ENCODE results near the gene SLCO4A1.

SLCO4A1 gene

DNA sequence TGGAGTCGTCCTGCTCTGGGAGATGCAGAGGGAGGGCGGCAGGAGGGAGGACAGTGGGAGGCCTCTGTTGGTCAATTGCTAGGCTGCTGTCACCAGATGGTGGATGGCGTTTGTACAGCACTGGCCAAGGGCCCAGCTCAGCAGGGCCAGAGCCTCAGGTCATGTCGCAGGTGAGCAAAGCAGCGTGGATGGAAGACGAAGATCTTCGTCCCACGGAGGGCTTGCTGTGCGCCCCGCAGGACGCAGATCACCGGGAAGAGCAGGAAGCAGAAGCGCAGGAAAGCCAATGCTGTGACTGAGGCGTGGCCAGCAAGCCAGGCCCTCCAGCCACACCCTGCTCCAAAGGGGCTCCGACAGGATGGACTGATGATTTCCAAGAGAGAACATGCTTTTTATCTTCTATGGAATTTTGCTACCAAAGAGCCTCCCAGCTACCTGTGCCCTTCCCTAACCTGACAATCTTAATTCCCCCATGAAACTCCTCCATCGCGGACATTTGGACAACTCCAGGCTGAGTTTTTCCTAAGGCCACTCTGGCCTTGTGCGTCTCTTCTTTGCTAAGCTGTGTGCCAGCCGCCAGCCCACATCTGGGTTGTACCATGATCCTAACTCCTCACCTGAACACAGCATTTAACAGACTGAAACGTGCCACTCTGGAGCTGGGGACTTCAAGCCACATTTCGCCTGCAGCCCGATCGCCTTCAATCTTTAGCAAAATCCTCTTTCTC, 3.5 kb upstream of the SLCO4A1 start:
- DNase-seq (ENCODE audit: low spot score): no peak

DNA sequence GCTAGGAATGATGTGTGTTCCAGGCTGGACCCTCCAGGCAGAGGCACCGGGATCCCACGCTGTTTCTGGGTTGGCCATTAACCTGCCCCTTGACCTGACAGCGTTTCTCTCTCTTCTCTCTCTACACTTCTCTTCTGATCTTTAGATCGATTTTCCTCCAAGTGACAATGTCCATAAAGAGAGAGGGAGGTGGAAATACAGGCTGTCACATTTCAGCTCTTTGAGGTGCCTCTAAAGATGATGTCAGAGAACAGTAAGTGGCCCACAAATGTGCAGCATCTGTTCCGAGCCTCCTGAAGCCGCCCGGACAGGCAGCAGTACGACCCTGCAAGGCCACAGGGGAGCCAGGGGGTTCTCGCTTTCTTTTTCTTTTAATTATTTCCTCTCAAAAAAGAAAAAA, 2.5 kb upstream of the SLCO4A1 start:
- DNase-seq (ENCODE audit: low spot score): no peak

DNA sequence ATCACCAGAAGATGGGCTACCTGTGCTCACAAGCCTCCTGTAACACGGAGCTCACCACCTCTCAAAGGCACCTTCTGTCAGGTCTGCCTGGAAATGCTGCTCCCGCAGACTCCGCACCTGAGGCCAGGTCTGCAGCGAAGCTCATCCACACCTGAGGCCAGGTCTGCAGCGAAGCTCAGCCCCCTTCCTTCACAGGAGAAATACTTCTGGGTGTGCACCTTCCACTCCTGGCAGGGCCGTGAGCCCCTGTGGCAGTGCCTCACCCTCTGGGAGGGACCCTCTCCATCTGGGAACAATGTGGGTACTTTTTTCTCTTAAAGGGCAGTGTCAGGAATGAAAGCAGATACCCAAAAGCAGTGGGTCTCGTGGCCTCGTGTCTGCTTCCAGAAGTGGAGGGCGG, 1.4 kb upstream of the SLCO4A1 start:
- no peak for DNase-seq (ENCODE audit: low spot score)

DNA sequence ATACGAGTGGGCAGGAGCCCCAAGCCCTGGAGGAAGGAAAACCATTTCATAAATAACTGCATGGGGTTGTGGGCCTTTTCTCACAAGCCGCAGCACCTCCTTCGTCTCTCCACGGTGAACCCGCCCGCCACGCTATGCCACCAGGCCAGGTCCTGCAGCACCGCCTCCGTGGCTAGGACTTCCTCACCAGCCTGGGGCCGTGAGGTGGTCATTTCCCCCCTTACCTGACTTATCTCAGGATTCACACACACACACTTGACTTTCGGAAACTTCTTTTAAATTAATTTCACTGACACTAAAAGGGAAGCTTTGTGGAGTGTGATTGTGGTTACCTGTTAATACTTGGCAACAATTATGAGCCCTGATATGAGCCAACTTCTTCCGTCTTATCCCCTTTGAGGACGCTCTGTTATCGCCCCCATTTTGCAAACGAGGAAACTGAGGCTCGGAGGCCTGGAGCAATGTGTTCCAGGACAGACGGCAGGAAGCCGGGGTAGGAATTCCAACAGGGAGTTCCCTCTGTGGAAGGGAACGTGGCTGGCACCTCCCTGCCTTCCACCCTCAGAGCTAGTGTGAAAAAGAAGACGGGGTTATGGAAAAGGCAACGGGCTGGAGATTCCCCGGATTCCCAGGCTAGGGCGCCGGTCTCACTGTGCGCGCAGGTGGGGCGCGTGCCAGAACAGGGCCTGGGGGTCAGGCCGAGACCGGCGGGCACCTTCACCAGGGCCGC, 817 bp upstream of the SLCO4A1 start:
- no peak for DNase-seq (ENCODE audit: low spot score)

DNA sequence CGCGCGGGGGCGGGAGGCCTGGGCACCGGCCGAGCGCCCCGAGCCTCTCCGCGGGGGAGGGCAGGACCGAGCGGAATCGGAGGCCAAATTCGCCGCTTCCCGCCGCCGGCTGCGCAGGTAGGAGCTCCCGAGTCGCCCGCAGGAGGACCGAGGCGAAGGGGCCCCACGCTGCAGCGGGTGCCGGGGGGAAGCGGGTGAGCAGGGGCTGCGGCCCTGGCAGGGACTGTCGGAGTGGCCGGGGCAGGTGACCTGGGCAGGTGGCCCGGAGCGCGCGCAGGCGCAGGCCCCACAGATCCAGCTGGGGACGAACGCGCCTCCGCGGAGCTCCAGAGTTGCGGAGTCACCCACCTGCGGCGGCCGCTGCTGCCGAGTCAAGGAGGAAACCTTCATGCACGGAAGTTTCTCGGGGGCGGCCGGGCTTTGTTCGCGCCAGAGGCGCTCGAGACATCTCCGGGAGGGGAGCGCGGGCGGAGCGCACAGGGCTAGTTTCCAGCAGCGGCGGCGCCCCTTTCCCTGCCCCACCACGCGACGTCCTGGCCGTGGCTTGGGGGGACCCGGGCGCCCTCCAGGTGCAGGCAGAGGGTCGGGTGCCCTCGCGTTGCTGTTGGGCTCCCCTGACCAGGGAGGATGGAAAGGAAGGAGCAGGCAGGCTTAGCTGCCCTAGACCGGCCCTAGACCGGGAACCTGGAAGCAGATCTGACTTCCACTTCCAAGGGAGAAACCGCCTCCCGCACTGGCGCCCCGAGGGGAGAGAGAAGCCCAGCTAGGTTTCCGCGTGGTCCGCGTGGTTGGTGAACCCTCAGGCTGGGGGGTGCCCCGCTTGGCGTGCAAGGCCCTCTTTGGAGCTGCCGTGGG, 590 bp downstream of the SLCO4A1 start:
- DNase-seq (ENCODE audit: low spot score): peak; percentile 59

DNA sequence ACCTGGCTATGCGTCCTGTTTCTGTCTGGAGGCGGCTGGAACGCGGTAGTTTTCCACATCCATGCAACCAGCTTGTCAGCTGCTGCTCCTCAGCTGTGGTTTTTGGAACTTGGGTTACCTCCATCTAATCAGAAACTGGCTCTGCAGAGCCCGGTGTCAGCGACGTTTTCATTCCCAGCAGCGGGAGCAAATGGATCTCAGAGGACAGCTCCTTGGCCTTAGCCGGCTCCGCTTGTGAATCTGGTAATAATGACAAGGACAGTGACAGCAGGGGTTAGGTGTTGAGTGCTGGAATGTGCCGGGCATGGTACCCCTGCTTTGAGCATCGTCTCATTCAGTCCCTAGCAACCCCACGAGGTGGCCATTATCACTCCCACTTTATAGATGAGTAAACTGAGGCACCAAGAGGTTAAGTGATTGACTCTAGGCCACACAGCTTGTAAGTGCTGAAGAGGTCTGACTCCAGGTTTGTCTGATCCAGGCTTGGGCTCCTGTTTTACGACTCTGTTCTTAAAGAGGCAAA, 1.3 kb downstream of the SLCO4A1 start:
- no peak for DNase-seq (ENCODE audit: low spot score)

DNA sequence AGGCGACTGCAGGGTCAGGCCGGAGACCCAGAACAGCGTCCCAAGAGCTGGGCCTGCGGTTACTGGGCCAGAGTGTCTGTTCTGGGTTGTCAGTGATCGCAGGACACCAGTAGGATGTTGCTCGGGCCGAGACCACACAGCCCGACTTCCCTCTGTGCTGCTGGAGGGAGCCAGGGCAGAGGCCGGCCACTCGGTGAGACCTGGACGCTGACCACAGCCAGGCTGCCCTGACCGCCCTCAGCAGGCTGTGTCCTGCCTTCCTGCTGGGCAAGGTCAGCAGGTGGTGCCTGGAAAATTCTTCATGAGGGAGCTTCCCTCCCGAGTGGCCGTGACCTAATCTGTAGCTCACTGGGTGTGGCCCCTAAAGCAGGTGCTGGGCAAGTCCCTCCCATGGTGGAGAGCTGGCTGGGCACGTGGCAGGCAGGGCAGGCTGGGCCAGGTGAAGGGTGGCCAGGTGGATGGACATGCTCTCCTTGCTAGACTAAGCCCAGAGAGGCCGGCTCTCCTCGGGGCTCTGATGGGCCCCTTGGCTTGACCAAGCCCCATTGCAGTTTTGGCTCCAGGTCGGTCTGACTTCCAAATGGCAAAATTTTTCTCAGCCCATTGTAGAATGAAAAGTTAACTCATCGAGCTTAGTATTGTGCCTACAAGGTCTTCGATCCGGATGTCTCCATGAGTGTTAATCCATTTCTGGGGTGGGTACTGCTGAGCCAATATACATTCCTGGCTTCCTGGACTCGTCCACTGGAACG, 1.9 kb downstream of the SLCO4A1 start:
- DNase-seq (ENCODE audit: low spot score): no peak

DNA sequence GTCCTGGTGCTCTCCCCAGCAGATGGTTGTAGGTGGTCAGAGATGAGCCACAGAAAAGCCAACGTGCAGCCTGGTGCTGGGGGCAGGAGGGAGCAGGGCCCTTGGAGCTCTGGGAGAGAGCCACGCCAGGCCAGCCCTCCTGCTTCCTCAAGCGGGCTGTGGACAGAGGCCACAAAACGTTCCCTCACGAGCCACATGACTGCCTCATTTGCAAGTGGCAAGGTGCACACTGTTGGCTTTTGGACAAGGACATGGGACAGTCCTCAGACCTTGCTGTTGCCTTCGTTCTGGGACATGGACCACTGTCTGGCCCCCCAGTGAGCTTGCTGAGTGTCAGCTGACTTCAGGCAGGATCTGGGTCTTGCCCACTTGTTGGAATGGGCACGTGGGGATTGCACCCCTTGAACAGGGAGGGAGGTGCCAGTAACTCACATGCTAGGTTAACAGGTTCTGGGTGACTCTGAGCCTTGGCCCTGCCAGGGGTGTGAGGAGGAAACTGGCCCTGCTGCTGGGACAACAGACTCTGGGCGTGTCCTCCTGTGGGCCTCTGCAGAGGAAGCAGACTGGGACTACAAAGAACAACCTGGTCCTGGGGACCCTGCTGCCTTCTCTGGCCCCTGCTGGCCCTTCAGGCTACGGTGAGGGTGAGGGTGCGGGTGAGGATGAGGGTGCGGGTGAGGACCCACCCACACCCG, 2.6 kb downstream of the SLCO4A1 start:
- no peak for DNase-seq (ENCODE audit: low spot score)

DNA sequence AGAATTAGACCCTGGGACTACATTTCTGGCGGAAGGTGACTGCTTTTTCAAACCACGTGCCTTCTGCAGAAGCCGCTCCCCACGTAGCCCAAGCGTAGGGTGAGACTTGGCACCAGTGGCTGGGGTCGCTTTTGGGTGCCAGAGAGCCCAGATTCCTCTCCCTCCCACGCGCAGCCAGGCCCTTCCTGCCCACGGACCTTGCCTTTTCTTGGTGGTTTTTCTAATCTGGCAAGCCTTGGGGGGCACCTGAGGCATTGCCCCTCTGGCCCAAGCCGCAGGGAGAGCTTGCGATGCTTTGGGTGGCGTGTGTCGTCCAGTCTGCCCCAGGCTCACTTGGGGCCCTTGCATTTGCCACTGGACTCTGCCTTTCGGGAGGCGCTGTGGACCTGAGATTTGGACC, 3.3 kb downstream of the SLCO4A1 start:
- DNase-seq (ENCODE audit: low spot score): no peak

DNA sequence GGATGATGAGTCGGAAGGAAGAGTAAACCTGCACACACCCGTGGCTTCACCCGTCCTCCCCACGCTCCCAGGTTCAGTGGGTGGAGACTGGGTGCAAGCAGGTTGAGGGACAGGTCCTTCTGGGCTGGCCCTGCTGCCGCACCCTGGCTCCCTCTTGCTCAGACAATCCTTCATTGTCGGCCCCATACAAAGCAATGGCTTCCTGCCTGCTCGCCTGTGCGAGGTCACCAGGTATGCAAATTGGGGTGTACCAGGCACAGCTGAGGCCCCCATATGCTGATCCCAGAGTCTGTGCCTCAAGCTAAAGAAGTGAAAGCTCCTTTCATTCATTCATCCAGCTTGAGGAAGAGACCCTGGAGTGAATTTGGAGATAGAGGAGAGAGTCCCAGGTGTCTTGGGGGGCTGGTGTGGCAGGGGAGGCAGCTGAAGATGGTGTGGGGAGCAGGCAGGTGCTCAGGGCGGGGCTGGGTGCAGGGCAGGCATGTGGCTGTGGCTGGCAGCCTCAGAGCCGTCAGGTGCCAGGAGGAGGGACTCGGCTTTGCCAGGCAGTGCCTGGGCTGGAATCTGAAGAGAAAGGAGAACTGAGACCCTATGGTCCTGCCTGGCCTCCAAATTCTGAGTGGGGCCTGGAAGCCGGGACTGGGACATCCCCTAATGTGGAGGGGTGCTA, 4.7 kb downstream of the SLCO4A1 start:
- DNase-seq (ENCODE audit: low spot score): no peak

DNA sequence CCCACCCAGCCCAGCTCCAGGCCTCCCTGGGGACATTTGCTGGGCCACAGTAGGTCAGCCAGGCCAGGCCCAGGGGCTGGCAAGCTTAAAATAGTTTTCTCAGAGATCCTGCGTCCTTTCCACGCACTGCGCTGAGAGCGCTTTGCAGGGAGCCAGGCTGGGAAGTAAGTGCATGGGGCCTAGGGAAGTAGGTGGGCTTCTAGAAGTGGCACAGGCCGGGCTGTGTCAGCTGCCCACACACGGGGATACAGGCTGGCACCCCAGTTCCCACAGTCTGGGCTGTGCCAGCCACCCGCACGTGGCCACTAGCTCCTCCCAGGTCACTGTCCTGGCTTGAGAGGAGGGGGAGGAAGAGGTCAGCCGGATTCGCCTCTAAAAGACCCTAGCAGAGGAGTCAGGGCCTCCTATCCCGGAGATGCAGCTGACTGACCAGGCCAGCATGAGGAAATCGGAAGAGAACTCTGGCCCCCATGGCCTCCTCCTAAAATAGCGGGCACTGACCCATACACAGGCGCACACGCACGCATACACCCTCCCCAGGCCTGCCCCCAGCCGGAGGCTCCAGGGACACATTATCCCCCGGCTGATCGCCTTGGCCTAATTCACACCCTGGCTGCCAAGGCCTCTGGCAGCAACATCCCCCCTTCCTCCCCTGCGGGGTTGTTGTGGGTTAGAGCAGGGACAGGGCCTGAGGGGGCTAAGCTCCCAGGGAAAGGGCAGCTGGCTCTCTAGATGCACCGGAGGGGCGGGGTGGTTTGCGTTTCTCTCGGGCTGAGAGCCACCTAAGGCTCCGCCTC, 5.4 kb downstream of the SLCO4A1 start:
- DNase-seq (ENCODE audit: low spot score): no peak

DNA sequence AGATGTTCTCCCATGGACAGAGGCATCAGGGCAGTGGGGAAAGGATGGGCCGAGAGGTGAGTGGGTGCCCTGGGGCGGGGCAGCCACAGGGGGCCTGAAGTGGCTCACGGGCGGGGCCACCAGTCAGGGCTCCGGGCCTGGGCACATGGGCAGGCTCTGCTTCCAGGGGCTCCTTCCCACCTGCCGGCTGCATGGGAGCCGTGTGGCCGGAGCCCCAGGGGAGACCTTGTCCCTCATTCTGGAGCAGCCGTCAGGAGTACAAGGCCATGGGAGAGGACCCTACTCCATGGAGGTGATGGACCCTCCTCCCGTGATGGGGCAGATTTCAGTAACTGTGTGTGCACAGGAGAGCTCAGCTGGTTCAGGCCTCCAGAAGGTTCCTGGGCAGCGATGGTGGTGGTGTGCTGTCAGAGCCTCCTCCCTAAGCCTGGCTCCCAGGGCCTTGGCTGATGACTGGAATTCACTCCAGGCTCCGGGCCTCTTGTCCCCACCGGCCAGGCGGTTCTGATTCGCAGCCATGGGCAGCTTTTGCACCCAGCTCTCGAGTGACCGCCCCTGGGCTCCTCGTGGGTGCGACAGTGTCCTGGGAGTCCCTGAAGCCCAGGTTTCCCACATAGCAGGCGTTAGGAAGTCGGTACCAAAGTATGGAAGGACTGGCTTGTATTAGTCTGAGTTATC, 6.2 kb downstream of the SLCO4A1 start:
- no peak for DNase-seq (ENCODE audit: low spot score)

DNA sequence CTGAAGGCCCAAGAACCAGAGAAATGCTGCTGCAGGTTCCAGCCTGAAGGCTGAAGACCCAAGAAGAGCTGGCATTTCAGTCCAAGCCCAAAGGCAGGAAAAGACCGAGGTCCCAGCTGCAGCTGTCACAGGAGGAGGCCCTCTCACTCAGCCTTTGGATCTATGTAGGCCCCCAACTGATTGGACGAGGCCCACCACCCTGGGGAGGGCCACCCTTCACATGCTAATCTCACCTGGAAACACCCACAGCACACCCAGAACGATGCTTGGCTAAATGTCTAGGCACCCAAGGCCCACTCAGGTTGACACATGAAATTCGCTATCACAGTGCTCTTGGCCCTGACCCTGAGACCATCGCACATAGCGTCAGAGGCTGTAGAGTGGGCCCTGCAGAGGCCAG, 6.8 kb downstream of the SLCO4A1 start:
- DNase-seq (ENCODE audit: low spot score): no peak

DNA sequence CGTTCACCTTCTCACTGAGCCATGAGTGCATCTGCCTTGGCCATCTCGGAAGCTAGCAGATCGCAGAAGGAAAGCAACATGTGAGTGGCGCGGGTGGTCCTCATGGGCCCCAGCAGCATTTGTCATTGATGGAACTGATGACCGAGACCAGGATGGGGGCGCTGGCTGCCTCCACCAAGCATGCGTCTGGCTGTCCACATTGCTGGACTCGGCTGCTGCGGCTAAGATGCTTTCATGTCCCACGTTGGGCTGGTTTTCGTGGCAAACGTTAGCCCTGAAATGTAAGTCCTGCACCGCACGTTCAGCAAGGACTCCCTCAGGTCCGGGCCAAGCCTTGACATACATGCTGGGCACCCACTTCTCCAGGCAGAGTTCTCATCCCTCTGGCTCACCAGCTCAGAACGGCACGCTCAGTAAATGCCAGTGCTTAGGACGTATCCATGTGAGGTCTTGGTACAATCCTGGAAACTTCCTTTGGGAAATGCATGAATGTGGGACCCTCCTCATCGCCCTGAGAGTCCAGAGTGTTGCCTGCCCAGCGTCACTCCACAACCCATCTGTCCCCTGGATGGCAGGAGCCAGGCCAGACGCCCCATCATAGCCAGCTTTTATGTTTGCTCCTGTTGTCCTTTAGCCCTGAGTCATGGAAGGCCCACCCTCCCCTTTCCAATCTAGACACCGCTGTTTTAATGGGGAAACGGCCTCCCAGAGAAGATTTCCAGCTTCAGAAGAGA, 8.4 kb downstream of the SLCO4A1 start:
- DNase-seq (ENCODE audit: low spot score): no peak

DNA sequence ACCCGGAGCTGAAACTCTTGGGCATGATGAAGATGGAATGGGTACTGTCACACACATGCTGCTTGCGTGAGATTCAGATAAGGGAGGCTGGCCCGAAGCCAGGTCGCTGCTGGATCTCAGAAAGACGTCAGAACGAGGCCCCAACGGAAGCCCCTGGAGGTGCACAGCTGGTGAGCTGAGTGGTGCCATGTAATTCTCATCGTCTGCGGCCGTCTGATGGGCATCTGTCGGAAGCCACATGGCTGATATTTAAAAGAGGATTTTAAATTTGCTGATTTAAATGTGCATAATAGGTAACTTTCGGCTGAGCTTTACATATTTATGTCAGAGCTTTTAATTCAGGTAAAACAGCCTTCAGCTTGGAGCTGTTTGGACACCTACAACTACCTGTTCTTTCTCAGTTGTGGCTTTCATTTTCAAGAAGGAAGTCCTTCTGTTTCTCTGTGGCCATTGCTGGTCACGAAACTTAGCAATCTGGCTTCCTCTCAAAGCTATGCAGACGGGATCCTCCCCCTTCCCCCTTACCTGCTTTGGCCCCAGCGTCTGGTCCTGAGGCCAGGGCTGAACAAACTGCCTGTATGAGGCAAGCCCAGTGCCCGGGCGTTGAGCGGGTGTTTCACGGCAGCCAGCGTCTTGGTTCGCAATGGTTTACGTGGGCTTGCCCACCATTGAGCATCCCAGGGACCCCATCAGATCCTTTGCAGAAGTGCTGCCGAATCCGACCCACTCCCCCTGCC, 9.2 kb downstream of the SLCO4A1 start:
- no peak for DNase-seq (ENCODE audit: low spot score)

DNA sequence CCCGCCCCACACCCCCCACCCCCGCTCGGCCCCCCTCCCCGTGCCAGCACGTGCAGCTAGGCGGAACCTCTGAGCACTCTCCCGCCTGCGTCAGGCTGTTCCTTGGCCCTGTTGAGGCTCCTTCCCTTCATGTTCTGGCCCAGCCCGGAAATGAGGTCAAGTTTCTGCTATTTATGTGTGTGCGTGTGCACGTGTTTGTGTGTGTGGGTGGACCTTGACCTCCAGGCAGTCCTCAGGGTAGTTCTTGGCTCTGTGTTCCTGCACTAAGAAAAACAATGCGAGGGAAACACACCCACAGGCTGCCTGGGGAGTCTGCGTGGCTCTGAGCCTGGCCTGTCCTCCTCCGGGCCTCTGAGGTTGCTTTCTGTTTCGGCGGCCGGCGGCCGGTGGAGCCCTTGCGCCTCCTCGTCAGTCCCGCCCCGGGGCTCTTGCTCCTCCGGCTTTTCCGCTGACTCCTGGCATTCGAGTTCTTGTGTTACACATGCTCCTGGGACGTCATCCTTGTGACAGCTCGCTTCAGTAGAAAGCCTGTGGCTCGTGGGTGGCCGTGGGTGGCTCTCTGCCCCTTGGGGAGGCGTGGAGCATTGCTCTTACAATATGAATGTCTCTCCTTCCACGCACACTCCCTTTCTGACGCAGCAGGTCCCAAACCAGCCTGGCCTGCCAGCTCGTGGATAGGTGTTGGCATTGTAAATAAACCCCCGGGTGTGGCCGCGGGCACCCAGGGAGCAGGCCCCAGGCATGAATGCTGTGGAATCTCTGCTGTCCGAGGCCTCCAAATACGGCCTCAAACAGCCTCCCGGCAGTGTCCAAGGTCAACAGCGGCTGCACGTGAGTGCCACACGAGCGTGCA, 10.0 kb downstream of the SLCO4A1 start:
- DNase-seq (ENCODE audit: low spot score): peak; percentile 89

DNA sequence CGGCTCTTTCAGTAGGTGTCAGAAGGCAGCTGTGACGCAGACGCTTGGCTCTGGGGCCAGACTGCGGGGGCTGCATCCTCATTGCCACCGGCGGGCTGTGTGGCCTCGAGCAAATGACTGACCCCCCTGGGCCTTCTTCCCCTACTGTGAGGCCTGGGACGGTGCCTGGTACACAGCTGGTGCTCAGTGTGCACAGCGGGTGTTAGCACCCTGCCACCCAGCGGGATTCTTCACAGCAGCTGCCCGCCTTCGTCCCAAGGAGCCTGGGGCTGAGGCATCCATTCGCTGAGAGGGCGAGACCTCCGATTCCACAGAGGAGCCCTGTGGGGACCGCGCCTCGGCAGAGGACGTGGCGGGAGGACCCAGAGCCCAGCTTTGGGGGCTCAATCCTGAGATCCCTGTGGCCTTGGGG, 10.6 kb downstream of the SLCO4A1 start:
- DNase-seq (ENCODE audit: low spot score): no peak

Data from iPS-NIHi11 (cell line).